Fibroblast of skin of right quadriceps (primary cell): ENCODE data around the gene FLT1.

Source experiments
- DNase-seq: peaks from one replicate; pipeline ENCODE4 v3.0.0-alpha.2; 2013

FLT1 gene

GRCh38 chr13:28528388-28528787 lies 33.5 kb upstream of the FLT1 start:
- no peak for DNase-seq

GRCh38 chr13:28527629-28528028 lies 32.7 kb upstream of the FLT1 start:
- DNase-seq: no peak

GRCh38 chr13:28526876-28527275 lies 31.9 kb upstream of the FLT1 start:
- peak; percentile 5 for DNase-seq

- DNase-seq: no peak
These were observed 27.9 kb upstream of the FLT1 start for GRCh38 chr13:28522871-28523270.

GRCh38 chr13:28513745-28514144 lies 18.8 kb upstream of the FLT1 start:
- DNase-seq: no peak

GRCh38 chr13:28510542-28510941 lies 15.6 kb upstream of the FLT1 start:
- DNase-seq: no peak

GRCh38 chr13:28510066-28510465 lies 15.1 kb upstream of the FLT1 start:
- no peak for DNase-seq

GRCh38 chr13:28505543-28506135 lies 10.7 kb upstream of the FLT1 start:
- no peak for DNase-seq

- no peak for DNase-seq
These were observed 8.4 kb upstream of the FLT1 start for GRCh38 chr13:28503182-28503967.

GRCh38 chr13:28501547-28501946 lies 6.6 kb upstream of the FLT1 start:
- DNase-seq: no peak

GRCh38 chr13:28499609-28500008 lies 4.7 kb upstream of the FLT1 start:
- peak; percentile 68 for DNase-seq

GRCh38 chr13:28498481-28499115 lies 3.7 kb upstream of the FLT1 start:
- DNase-seq: no peak

GRCh38 chr13:28497143-28497876 lies 2.4 kb upstream of the FLT1 start:
- no peak for DNase-seq

- DNase-seq: no peak
These were observed 1.2 kb upstream of the FLT1 start for GRCh38 chr13:28496188-28496564.

- no peak for DNase-seq
These were observed 735 bp upstream of the FLT1 start for GRCh38 chr13:28495538-28496187.

GRCh38 chr13:28494504-28494777 lies 487 bp downstream of the FLT1 start:
- no peak for DNase-seq

- no peak for DNase-seq
These were observed 1.0 kb downstream of the FLT1 start for GRCh38 chr13:28493740-28494503.

GRCh38 chr13:28492569-28493367 lies 2.2 kb downstream of the FLT1 start:
- DNase-seq: peak; percentile 48

GRCh38 chr13:28490061-28490460 lies 4.9 kb downstream of the FLT1 start:
- peak; percentile 72 for DNase-seq

- peak; percentile 89 for DNase-seq
These were observed 5.4 kb downstream of the FLT1 start for GRCh38 chr13:28489524-28489931.

GRCh38 chr13:28488376-28489005 lies 6.4 kb downstream of the FLT1 start:
- peak; percentile 57 for DNase-seq
